ENCODE data around the gene PCK1. TPM values are rescaled to one million over a fixed set of nuclear protein-coding genes. Genes with fewer than 3 reads are reported as not detected.

PCK1 gene
- total and polyA plus RNA-seq, 2 donors from 2014 or later, result 29.7 to 551 TPM

DNA sequence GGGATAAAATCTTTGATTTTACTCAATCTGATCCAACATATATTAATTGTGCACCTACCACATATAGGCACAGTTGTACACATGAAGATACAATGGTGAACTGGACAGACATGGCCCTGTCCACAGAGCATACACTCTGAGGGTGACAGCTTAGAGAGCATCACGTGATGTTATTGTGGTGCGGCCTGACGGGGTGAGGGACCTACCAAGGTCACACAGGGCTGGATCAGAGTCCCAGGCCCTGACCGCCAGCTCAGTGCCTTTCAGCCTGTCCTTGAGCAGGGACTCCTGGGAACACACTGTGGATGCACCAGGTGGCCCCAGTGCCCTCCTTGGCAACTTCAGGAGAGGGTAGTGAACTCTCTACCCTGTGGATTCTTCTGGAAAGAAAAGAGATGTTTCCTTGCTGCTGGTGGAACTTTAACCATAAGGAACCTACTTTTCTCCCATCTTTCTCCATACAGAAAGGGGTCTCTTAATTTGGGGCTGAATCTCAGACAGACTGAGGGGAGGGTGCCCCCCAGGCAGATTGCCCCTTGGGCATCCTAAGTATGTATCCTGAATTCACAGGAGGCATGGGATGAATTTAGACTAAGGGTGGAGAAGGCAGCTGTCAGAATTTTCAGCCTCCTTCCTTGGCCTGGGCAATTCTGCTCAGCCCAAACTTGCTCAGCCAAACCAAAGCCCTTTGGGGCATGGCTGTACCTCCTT is 26.5 kb downstream of the PCK1 start:
- peak overlapping the region in 1 of 3 donors; percentile 30 for H3K9ac ChIP-seq (ENCODE audit: low read length in 3 of 3)
- peaks cover 0 to 67% (median 55%) of the 10 kb centered on the region in 3 donors for H3K4me1 ChIP-seq (ENCODE audit: control insufficient read depth in 2 of 3, insufficient read depth in 2 of 3, low read depth in 1 of 3, low read length in 3 of 3)
- intact Hi-C loops (cut with DNase I), result no loop called here
- H3K9me3 ChIP-seq (ENCODE audit: control insufficient read depth in 2 of 3, insufficient read depth in 1 of 3, low read length in 3 of 3), result peaks cover 0 to 3% (median 0%) of the 10 kb centered on the region in 3 donors
- peak overlapping the region in 1 of 3 donors; percentile 3 for H3K4me3 ChIP-seq (ENCODE audit: low read length in 3 of 3)
- FAIRE-seq, result no peak
- no peaks in the 10 kb centered on the region for H3K36me3 ChIP-seq (ENCODE audit: control insufficient read depth in 2 of 3, insufficient read depth in 3 of 3, low read length in 3 of 3)
- peak in 1 of 5 donors; percentile 24 for DNase-seq
- no peaks in the 10 kb centered on the region for H3K27me3 ChIP-seq (ENCODE audit: control insufficient read depth, insufficient read depth, low read length)
- TF ChIP-seq, protein P1, sequence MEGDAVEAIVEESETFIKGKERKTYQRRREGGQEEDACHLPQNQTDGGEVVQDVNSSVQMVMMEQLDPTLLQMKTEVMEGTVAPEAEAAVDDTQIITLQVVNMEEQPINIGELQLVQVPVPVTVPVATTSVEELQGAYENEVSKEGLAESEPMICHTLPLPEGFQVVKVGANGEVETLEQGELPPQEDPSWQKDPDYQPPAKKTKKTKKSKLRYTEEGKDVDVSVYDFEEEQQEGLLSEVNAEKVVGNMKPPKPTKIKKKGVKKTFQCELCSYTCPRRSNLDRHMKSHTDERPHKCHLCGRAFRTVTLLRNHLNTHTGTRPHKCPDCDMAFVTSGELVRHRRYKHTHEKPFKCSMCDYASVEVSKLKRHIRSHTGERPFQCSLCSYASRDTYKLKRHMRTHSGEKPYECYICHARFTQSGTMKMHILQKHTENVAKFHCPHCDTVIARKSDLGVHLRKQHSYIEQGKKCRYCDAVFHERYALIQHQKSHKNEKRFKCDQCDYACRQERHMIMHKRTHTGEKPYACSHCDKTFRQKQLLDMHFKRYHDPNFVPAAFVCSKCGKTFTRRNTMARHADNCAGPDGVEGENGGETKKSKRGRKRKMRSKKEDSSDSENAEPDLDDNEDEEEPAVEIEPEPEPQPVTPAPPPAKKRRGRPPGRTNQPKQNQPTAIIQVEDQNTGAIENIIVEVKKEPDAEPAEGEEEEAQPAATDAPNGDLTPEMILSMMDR (IDR thresholded peaks at IDR 0.05; ENCODE audit: borderline replicate concordance, extremely low read depth, insufficient read depth), result no peak
- peak overlapping the region; percentile 91 to 94 for H3K27ac ChIP-seq (ENCODE audit: low read depth in 2 of 2, low read length in 2 of 2)

- peaks cover 0 to 64% (median 57%) of the 10 kb centered on the region in 3 donors for H3K4me1 ChIP-seq (ENCODE audit: control insufficient read depth in 2 of 3, insufficient read depth in 2 of 3, low read depth in 1 of 3, low read length in 3 of 3)
- H3K27ac ChIP-seq (ENCODE audit: low read depth in 2 of 2, low read length in 2 of 2), result peak overlapping the region; percentile 91 to 94
- H3K9ac ChIP-seq (ENCODE audit: low read length in 3 of 3), result no peak overlapping the region
- intact Hi-C loops (cut with DNase I), result no loop called here
- FAIRE-seq (no peak), DNase-seq (peak in 1 of 5 donors; percentile 15)
- TF ChIP-seq, protein P1 (IDR thresholded peaks at IDR 0.05; ENCODE audit: borderline replicate concordance, extremely low read depth, insufficient read depth), result no peak
- no peaks in the 10 kb centered on the region for H3K36me3 ChIP-seq (ENCODE audit: control insufficient read depth in 2 of 3, insufficient read depth in 3 of 3, low read length in 3 of 3)
- peaks cover 0 to 3% (median 0%) of the 10 kb centered on the region in 3 donors for H3K9me3 ChIP-seq (ENCODE audit: control insufficient read depth in 2 of 3, insufficient read depth in 1 of 3, low read length in 3 of 3)
- no peaks in the 10 kb centered on the region for H3K27me3 ChIP-seq (ENCODE audit: control insufficient read depth, insufficient read depth, low read length)
- no peak overlapping the region for H3K4me3 ChIP-seq (ENCODE audit: low read length in 3 of 3)
Observed at GRCh38 chr20:57587989-57588377, 27.1 kb downstream of the PCK1 start.

- DNase-seq, result peak in 1 of 5 donors; percentile 40
- TF ChIP-seq, protein P1 (IDR thresholded peaks at IDR 0.05; ENCODE audit: borderline replicate concordance, extremely low read depth, insufficient read depth), result no peak
- intact Hi-C loops (cut with DNase I), result no loop called here
Observed at GRCh38 chr20:57588596-57588995, 27.7 kb downstream of the PCK1 start.

More at GRCh38 chr20:57588596-57588995, 27.7 kb downstream of the PCK1 start:
- H3K27ac ChIP-seq (ENCODE audit: low read depth in 2 of 2, low read length in 2 of 2), result peak overlapping the region; percentile 91 to 96
- FAIRE-seq, result no peak
- H3K36me3 ChIP-seq (ENCODE audit: control insufficient read depth in 2 of 3, insufficient read depth in 3 of 3, low read length in 3 of 3), result no peaks in the 10 kb centered on the region
- H3K27me3 ChIP-seq (ENCODE audit: control insufficient read depth, insufficient read depth, low read length), result no peaks in the 10 kb centered on the region
- peak overlapping the region in 1 of 3 donors; percentile 46 for H3K9ac ChIP-seq (ENCODE audit: low read length in 3 of 3)
- no peak overlapping the region for H3K4me3 ChIP-seq (ENCODE audit: low read length in 3 of 3)
- H3K9me3 ChIP-seq (ENCODE audit: control insufficient read depth in 2 of 3, insufficient read depth in 1 of 3, low read length in 3 of 3), result peaks cover 0 to 3% (median 0%) of the 10 kb centered on the region in 3 donors
- peaks cover 0 to 57% (median 57%) of the 10 kb centered on the region in 3 donors for H3K4me1 ChIP-seq (ENCODE audit: control insufficient read depth in 2 of 3, insufficient read depth in 2 of 3, low read depth in 1 of 3, low read length in 3 of 3)

Measured in kidney (tissue), 14 donors.